ENCODE data around the gene VPS41. TPM values are rescaled to one million over a fixed set of nuclear protein-coding genes. Genes with fewer than 3 reads are reported as not detected.

The VPS41 gene
- total and polyA plus RNA-seq, 10 of the 15 experiments (the other 5 are each of a cell fraction or from before 2014, with no cell fraction given) = 15.3 to 63.2 (median 47.0) TPM

DNA sequence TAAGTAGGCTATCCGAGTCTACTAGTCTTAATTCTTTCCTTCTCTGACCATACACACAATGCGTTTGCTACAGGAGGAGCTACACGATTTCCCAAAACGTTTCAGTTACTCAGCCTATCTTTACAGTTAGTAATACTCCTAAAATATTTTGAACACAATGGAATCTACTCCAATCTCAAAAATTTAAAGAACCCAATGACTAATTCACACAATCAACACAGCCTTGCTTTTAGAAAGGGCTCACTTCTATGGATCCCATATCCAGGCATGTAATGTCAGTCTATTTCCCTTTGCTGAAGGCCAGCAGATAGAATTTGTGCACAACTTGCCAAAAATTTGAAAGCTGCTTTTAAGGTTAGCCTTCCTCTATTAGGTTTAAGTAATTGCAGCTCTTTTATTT, 107.2 kb downstream of the VPS41 start:
- ChIA-PET POLR2A (no interaction called here), CTCF (interaction anchor here (0.8 to 1.1 kb wide), 2 partner anchors 20 to 131 kb away, joined by 3 read pairs; no protein-coding TSS in a partner anchor), SMC1A (ENCODE audit: uncharacterized antibody, unreplicated experiment) (interaction anchor here (0.6 to 1.0 kb wide), 3 partner anchors 19 to 609 kb away, joined by 3 read pairs; no protein-coding TSS in a partner anchor), RAD21 (ENCODE audit: unreplicated experiment) (no interaction called here)
- Histone ChIP-seq H3K9me3 (replicated peaks; ENCODE audit: control insufficient read depth, insufficient read depth, low read length) (no peaks in the 10 kb centered on the region), H4K20me1 (ENCODE audit: control insufficient read depth, insufficient read depth) (no peaks in the 10 kb centered on the region), H3K9ac (ENCODE audit: control insufficient read depth, insufficient read depth, low read length) (no peak overlapping the region), H3K36me3 (ENCODE audit: control insufficient read depth in 2 of 2, insufficient read depth in 2 of 2, low read length in 1 of 2) (no peaks in the 10 kb centered on the region; a peak in 1 of 4 replicates), H3K4me2 (ENCODE audit: control insufficient read depth, insufficient read depth) (no peak overlapping the region), H3K4me3 (no peak overlapping the region), H2AFZ (ENCODE audit: control insufficient read depth, low read depth, low read length) (no peak overlapping the region), H3K27me3 (replicated peaks in 1 of 2; ENCODE audit: control insufficient read depth in 2 of 2, insufficient read depth in 2 of 2, low read length in 1 of 2) (no peaks in the 10 kb centered on the region), H3K4me1 (ENCODE audit: control insufficient read depth, insufficient read depth, low read length) (no peaks in the 10 kb centered on the region), H3K27ac (ENCODE audit: control insufficient read depth, insufficient read depth) (no peak overlapping the region), H3K79me2 (ENCODE audit: control insufficient read depth, insufficient read depth, low read length) (no peaks in the 10 kb centered on the region)
- 73% methylated on average over 4 of the region's 4 CpGs for WGBS (ENCODE audit: insufficient coverage, insufficient replicate concordance, low lambda C conversion rate, missing lambda C conversion rate)
- no TSS peak for BruUV-seq (replicated peaks)
- DNase-seq (ENCODE audit: low read depth, low spot score) = no peak
- in situ Hi-C loops (cut with MboI) (no loop called here), intact Hi-C loops (cut with micrococcal nuclease; ENCODE audit: unreplicated experiment) (no loop called here)
- no peak for FAIRE-seq
- ATAC-seq = no peak
- TF ChIP-seq MEF2B (IDR thresholded peaks at IDR 0.05; ENCODE audit: partially characterized antibody, poor library complexity, severe bottlenecking) (no peak), TCF12 (IDR thresholded peaks at IDR 0.05; ENCODE audit: low read depth, low read length) (no peak), SIN3A (IDR thresholded peaks at IDR 0.05; ENCODE audit: low read depth, low read length) (no peak), ZSCAN29 (IDR thresholded peaks at IDR 0.05) (no peak), CBX3 (IDR thresholded peaks at IDR 0.05; ENCODE audit: borderline replicate concordance, low read depth) (no peak), EGR1 (IDR thresholded peaks at IDR 0.05; ENCODE audit: borderline replicate concordance in 1 of 2, low read depth in 2 of 2, low read length in 2 of 2) (no peak), RFX5 (IDR thresholded peaks at IDR 0.05; ENCODE audit: low read depth, low read length) (no peak), LARP7 (IDR thresholded peaks at IDR 0.05) (no peak)
